HepG2 (cell line): ENCODE results near the gene TPST2. TPM values are rescaled to one million over a fixed set of nuclear protein-coding genes. Genes with fewer than 3 reads are reported as not detected.

Source experiments
- ARNT2 ChIP-seq: sonication (generic); formaldehyde crosslinking; IDR thresholded peaks from 2 replicates; pipeline ENCODE4 v1.8.0; 2022; ENCODE audit warnings: mild to moderate bottlenecking, low read depth, missing genetic modification reagents, moderate library complexity
- FOXP1 ChIP-seq, 2 experiments: fragments of 450-650 bp in 1 of 2; IDR thresholded peaks; 2 replicates each; pipeline ENCODE4 v1.6.1; 2017 to 2018; ENCODE audit warnings: antibody characterized with exemption in 1 of 2
- GABPA ChIP-seq, 2 experiments: IDR thresholded peaks; 2 replicates each; pipeline ENCODE4 v1.6.1; 2011 to 2016; ENCODE audit warnings: low read depth in 2 of 2, low read length in 1 of 2, missing biosample characterization in 1 of 2, missing genetic modification characterization in 1 of 2
- HES4 ChIP-seq: sonication (generic); formaldehyde crosslinking; IDR thresholded peaks from 2 replicates; pipeline ENCODE4 v1.9.0; 2021; ENCODE audit warnings: mild to moderate bottlenecking, missing genetic modification reagents, borderline replicate concordance
- HNF4A ChIP-seq: sonication (generic); formaldehyde crosslinking; IDR thresholded peaks from 2 replicates; pipeline ENCODE4 v1.4.0; 2020; ENCODE audit warnings: missing genetic modification reagents
- MTF1 ChIP-seq: sonication (generic); formaldehyde crosslinking; IDR thresholded peaks from 2 replicates; pipeline ENCODE4 v1.5.0; 2020; ENCODE audit warnings: missing genetic modification reagents
- NFIB ChIP-seq: sonication (generic); formaldehyde crosslinking; IDR thresholded peaks from 2 replicates; pipeline ENCODE4 v1.9.0; 2021; ENCODE audit warnings: missing genetic modification reagents, mild to moderate bottlenecking, borderline replicate concordance
- NFKB2 ChIP-seq: sonication (generic); formaldehyde crosslinking; IDR thresholded peaks from 2 replicates; pipeline ENCODE4 v1.4.0; 2020; ENCODE audit warnings: missing genetic modification reagents, borderline replicate concordance
- RBAK ChIP-seq: sonication (generic); formaldehyde crosslinking; IDR thresholded peaks from 2 replicates; pipeline ENCODE4 v1.5.1; 2020; ENCODE audit warnings: mild to moderate bottlenecking, missing genetic modification reagents
- SNRNP70 ChIP-seq: fragments of 200-400 bp; formaldehyde crosslinking; IDR thresholded peaks from 2 replicates; pipeline ENCODE4 v1.6.1; 2017; ENCODE audit warnings: mild to moderate bottlenecking, low read depth, low read length, moderate library complexity
- SOX13 ChIP-seq, 3 experiments: fragments of 450-650 bp in 1 of 3; sonication (generic) in 1 of 3; formaldehyde crosslinking in 1 of 3; IDR thresholded peaks in 2 of 3; conservative IDR thresholded peaks in 1 of 3; 2 replicates each; pipeline versions ENCODE4 v1.5.0 to v1.6.1; 2016 to 2020; ENCODE audit warnings: antibody characterized with exemption in 1 of 3, mild to moderate bottlenecking in 1 of 3, missing compliant biosample characterization in 1 of 3, missing genetic modification reagents in 1 of 3, moderate library complexity in 1 of 3
- TAF1 ChIP-seq: sonication (generic); formaldehyde crosslinking; IDR thresholded peaks from 2 replicates; pipeline ENCODE4 v1.4.0; 2020; ENCODE audit warnings: missing genetic modification reagents
- THAP11 ChIP-seq: IDR thresholded peaks from 2 replicates; pipeline ENCODE4 v1.6.1; 2016; ENCODE audit warnings: missing biosample characterization, missing genetic modification reagents
- ZBTB26 ChIP-seq: IDR thresholded peaks from 2 replicates; pipeline ENCODE4 v1.6.1; 2016; ENCODE audit warnings: missing compliant biosample characterization, missing genetic modification reagents, borderline replicate concordance
- ZNF12 ChIP-seq: sonication (generic); formaldehyde crosslinking; IDR thresholded peaks from 2 replicates; pipeline ENCODE4 v1.5.0; 2020; ENCODE audit warnings: missing genetic modification reagents
- ZNF136 ChIP-seq: sonication (generic); formaldehyde crosslinking; IDR thresholded peaks from 2 replicates; pipeline ENCODE4 v1.8.1; 2022; ENCODE audit warnings: low read depth, mild to moderate bottlenecking, moderate library complexity, missing genetic modification reagents
- ZNF234 ChIP-seq: sonication (generic); formaldehyde crosslinking; conservative IDR thresholded peaks from 2 replicates; pipeline ENCODE4 v1.5.1; 2020; ENCODE audit warnings: mild to moderate bottlenecking, missing genetic modification reagents
- ZNF460 ChIP-seq: sonication (generic); formaldehyde crosslinking; IDR thresholded peaks from 2 replicates; pipeline ENCODE4 v1.5.1; 2020; ENCODE audit warnings: missing genetic modification reagents, mild to moderate bottlenecking, borderline replicate concordance
- polyA plus RNA-seq, 8 experiments: library from polyadenylated mRNA; depleted of rRNA in 3 of 8; stranded (reverse) in 7 of 8; unstranded in 1 of 8; fragments of >200 nt; fragmentation: Illumina TruSeq in 4 of 8; extraction: Trizol in 4 of 8; gene quantifications; 2 replicates each; pipeline versions ENCODE4 v1.2.1 to v1.2.3, GENCODE V29; 2011 to 2016; ENCODE audit warnings: low read depth in 4 of 8, missing spikeins in 1 of 8, mixed read lengths in 1 of 8; ENCODE audit not compliant: insufficient read depth in 1 of 8
- total RNA-seq, 5 experiments: library from RNA; depleted of rRNA; stranded (reverse); fragments of >200 nt; fragmentation: Illumina TruSeq; extraction: Trizol; gene quantifications; 2 replicates each; pipeline ENCODE4 v1.2.3, GENCODE V29; 2016; ENCODE audit warnings: low read depth in 1 of 5
- TF ChIP-seq, protein P1 (sequence below), 2 experiments: sonication (generic) in 1 of 2; formaldehyde crosslinking in 1 of 2; IDR thresholded peaks; 2 replicates each; pipeline versions ENCODE4 v1.4.0 to v1.6.1; 2018 to 2020; ENCODE audit warnings: missing genetic modification reagents in 2 of 2, borderline replicate concordance in 1 of 2, low read depth in 1 of 2, mild to moderate bottlenecking in 1 of 2, missing biosample characterization in 1 of 2
- TF ChIP-seq, protein P2 (sequence below): sonication (generic); formaldehyde crosslinking; IDR thresholded peaks from 2 replicates; pipeline ENCODE4 v1.5.0; 2020; ENCODE audit warnings: missing genetic modification reagents
- TF ChIP-seq, protein P3 (sequence below): sonication (generic); formaldehyde crosslinking; IDR thresholded peaks from 2 replicates; pipeline ENCODE4 v1.4.0; 2020; ENCODE audit warnings: missing genetic modification reagents

Gene TPST2
- total and polyA plus RNA-seq, 2 of the 13 experiments (the other 11 are each of a cell fraction or from before 2014, with no cell fraction given), result 15.2 to 23.8 TPM

DNA sequence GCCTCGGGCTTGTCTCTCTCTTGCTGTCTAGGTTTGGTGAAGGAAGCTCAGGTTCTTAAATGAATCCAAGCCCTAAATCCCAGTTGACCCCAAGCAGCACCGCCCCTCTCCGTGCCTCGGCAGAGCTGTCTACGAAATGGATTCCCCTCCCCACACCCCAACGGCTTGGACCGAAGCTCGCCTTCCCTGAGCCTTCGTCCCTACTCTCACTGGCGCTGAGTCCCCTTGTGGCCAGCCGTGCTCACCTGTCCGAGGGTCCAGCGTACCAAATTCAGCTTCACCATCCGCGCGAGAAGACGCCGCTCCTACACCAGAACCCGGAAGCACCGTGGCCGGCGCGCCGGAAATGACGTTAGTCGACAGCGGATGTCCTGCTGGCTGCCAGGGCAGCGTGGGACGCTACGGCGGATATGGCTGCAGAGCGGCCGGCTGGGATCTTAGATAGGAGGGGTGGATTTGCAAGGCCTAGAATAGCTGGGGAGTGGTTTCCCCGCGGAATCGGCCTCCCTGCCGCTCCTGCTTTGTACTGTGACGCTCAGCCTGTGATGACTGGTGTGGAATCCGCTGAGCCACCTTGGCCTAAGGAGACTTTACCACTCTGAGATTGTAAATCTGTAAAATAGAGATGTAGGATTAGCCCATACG, 77.7 kb downstream of the TPST2 start, which contains the start of gene TFIP11 (continued):
- no peak; the same call in 1 of the 2 replicates for TF ChIP-seq ZBTB26 (CRISPR knock-in tag)
- TF ChIP-seq, protein P1, sequence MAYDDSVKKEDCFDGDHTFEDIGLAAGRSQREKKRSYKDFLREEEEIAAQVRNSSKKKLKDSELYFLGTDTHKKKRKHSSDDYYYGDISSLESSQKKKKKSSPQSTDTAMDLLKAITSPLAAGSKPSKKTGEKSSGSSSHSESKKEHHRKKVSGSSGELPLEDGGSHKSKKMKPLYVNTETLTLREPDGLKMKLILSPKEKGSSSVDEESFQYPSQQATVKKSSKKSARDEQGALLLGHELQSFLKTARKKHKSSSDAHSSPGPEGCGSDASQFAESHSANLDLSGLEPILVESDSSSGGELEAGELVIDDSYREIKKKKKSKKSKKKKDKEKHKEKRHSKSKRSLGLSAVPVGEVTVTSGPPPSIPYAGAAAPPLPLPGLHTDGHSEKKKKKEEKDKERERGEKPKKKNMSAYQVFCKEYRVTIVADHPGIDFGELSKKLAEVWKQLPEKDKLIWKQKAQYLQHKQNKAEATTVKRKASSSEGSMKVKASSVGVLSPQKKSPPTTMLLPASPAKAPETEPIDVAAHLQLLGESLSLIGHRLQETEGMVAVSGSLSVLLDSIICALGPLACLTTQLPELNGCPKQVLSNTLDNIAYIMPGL (CRISPR knock-in tag; IDR thresholded peaks at IDR 0.05; ENCODE audit: borderline replicate concordance in 1 of 2, low read depth in 1 of 2), result peak; percentile 82
- no peak for TF ChIP-seq SNRNP70
- TF ChIP-seq ZNF234 (CRISPR knock-in tag), result no peak
- peak; percentile 78; the same call in 1 of the 2 replicates for TF ChIP-seq NFKB2
- peak; percentile 87 for TF ChIP-seq TAF1 (CRISPR knock-in tag)
- TF ChIP-seq MTF1 (CRISPR knock-in tag), result no peak
- no peak for TF ChIP-seq ZNF136 (CRISPR knock-in tag)
- peak; percentile 84; the same call in 1 of the 2 replicates for TF ChIP-seq ARNT2
- TF ChIP-seq, protein P2, sequence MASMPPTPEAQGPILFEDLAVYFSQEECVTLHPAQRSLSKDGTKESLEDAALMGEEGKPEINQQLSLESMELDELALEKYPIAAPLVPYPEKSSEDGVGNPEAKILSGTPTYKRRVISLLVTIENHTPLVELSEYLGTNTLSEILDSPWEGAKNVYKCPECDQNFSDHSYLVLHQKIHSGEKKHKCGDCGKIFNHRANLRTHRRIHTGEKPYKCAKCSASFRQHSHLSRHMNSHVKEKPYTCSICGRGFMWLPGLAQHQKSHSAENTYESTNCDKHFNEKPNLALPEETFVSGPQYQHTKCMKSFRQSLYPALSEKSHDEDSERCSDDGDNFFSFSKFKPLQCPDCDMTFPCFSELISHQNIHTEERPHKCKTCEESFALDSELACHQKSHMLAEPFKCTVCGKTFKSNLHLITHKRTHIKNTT (CRISPR knock-in tag), result no peak
- no peak for TF ChIP-seq ZNF460 (CRISPR knock-in tag)
- TF ChIP-seq SOX13 (IDR thresholded peaks at IDR 0.05), result no peak
- TF ChIP-seq SOX13 (CRISPR knock-in tag; conservative IDR thresholded peaks at IDR 0.05 in 1 of 2, IDR thresholded peaks at IDR 0.05 in 1 of 2), result peak in 1 of 2 experiments; percentile 23; a peak in 1 of 4 replicates
- TF ChIP-seq, protein P3, sequence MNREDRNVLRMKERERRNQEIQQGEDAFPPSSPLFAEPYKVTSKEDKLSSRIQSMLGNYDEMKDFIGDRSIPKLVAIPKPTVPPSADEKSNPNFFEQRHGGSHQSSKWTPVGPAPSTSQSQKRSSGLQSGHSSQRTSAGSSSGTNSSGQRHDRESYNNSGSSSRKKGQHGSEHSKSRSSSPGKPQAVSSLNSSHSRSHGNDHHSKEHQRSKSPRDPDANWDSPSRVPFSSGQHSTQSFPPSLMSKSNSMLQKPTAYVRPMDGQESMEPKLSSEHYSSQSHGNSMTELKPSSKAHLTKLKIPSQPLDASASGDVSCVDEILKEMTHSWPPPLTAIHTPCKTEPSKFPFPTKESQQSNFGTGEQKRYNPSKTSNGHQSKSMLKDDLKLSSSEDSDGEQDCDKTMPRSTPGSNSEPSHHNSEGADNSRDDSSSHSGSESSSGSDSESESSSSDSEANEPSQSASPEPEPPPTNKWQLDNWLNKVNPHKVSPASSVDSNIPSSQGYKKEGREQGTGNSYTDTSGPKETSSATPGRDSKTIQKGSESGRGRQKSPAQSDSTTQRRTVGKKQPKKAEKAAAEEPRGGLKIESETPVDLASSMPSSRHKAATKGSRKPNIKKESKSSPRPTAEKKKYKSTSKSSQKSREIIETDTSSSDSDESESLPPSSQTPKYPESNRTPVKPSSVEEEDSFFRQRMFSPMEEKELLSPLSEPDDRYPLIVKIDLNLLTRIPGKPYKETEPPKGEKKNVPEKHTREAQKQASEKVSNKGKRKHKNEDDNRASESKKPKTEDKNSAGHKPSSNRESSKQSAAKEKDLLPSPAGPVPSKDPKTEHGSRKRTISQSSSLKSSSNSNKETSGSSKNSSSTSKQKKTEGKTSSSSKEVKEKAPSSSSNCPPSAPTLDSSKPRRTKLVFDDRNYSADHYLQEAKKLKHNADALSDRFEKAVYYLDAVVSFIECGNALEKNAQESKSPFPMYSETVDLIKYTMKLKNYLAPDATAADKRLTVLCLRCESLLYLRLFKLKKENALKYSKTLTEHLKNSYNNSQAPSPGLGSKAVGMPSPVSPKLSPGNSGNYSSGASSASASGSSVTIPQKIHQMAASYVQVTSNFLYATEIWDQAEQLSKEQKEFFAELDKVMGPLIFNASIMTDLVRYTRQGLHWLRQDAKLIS, result no peak
- peak; percentile 99 for TF ChIP-seq GABPA (IDR thresholded peaks at IDR 0.05; ENCODE audit: low read depth, low read length)
- TF ChIP-seq GABPA (CRISPR knock-in tag; IDR thresholded peaks at IDR 0.05; ENCODE audit: low read depth), result peak; percentile 100
- TF ChIP-seq NFIB (CRISPR knock-in tag), result no peak
- peak; percentile 53 for TF ChIP-seq HNF4A (CRISPR knock-in tag)
- peak; percentile 21; the same call in 1 of the 2 replicates for TF ChIP-seq ZNF12
- TF ChIP-seq THAP11 (CRISPR knock-in tag), result peak; percentile 96
- TF ChIP-seq FOXP1 (IDR thresholded peaks at IDR 0.05), result no peak
- TF ChIP-seq FOXP1 (CRISPR knock-in tag; IDR thresholded peaks at IDR 0.05), result no peak
- TF ChIP-seq RBAK (CRISPR knock-in tag), result no peak; the same call in 1 of the 2 replicates
- no peak for TF ChIP-seq HES4
